GM18520 (cell line): ENCODE measurements around the gene SKIDA1.
"Not testable (repeated sequence)": the region's sequence is repeated elsewhere in the genome, so short reads cannot be mapped to it uniquely, and the experiment has no call there.

Experiments used
- ATAC-seq: cut with Tn5 transposase; IDR thresholded peaks from one replicate; pipeline ENCODE4 v1.9.1; 2021; ENCODE audit not compliant: unreplicated experiment

The SKIDA1 gene

DNA sequence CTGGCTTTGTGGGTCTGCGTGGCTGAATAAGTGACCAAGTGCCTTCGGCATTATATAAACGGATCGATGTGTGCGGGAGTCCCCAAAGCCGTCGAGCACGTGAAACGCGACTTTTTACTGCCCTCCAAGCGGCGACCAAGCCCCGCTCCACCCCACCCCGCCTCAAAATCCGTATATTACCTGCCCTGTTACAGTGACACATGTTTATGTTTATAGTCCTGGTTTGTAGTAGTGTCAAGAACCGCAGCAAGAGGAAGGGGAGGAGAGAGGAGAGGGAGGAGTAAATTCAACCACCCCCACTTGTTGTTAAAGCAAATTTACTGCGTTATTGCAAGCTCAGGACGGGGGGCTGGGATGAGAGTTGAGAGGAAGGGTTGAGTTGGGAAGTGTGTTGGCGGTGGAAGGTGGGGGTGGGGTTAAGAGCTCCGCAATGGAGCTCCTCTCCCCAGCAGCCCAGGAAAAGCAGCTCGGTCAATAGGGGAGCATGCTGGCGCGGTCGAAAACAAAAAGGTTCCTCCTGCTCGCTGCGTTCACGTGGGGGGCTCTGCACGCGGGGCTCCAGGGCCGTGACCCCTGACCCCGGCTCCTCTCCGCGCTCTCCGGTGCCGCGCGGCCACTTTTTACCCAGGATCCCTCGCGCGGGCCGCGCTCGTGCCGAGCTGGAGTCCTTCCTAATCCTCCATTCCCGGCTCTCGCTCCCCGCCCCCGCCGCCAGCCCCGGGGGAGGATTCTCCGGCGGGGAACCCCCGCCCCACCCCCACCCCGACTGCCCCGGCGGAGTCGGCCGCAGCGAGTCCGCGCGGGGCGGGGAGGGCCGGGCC, at the start of gene SKIDA1:
Gene SKIDA1, minus strand, starts transcription at position 316 of the 821 bp plus-strand sequence. CDS start 7,860 bp downstream, outside the sequence.
- ATAC-seq: peak; percentile 34

DNA sequence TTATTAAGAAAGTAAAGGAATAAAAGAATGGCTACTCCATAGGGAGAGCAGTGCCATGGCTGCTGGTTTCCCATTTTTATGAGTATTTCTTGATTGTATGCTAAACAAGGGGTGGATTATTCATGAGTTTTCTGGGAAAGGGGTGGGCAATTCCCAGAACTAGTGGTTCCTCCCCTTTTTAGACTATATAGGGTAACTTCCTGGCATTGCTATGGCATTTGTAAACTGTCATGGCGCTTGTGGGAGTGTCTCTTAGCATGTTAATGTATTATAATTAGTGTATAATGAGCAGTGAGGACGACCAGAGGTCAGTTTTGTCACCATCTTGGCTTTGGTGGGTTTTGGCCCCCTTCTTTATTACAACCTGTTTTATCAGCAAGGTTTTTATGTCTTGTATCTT, 49.0 kb upstream of the SKIDA1 start:
- not testable (repeated sequence) for ATAC-seq

DNA sequence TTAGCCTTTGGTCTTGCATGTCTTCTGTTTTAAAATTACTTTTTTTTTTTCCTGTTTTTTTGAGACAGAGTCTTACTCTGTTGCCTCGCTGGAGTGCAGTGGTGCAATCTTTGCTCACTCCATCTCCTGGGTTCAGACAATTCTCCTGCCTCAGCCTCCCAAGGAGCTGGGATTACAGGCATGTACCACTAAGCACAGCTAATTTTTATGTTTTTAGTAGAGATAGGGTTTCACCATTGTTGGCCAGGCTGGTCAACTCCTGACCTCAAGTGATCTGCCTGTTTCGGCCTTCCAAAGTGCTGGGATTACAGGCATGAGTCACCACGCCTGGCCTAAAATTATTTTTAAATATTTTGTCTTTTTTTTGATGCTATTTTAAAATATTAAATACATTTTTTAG, 47.1 kb upstream of the SKIDA1 start:
- ATAC-seq: no peak

DNA sequence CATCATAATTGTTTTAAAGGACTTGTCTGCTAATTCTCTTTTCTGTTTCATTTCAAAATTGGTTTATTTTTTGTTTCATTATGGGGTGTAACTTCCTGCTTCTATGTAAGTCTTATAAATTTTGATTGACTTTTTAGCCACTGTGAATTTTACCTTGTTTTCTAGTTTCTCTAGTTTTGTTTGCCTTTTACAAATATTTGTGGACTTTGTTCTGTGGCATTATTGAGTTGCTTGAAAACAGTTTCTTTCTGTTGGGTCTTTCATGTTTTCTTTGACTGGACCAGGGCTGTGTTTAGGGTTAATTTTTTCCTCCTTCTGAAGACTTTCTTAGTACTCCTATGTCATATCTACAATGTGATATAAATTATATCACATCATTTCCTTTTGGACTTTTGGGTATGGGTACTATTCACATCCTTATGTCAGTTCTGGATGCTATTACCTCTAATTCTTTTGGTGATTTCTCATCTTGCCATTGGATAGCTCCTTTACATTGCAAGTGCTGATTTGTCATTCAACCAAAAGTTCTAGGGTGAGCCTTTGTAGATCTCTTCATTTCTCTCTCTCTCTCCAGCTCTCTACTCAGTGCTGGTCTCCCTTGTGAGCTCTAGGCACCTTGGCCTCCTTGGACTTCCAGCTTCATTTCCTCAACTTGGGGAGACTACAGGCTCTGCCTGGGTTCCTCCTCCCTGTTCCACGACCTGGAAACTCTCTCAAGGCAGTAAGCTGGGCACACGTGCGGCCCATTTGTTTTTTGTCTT, 45.5 kb upstream of the SKIDA1 start:
- no peak for ATAC-seq

DNA sequence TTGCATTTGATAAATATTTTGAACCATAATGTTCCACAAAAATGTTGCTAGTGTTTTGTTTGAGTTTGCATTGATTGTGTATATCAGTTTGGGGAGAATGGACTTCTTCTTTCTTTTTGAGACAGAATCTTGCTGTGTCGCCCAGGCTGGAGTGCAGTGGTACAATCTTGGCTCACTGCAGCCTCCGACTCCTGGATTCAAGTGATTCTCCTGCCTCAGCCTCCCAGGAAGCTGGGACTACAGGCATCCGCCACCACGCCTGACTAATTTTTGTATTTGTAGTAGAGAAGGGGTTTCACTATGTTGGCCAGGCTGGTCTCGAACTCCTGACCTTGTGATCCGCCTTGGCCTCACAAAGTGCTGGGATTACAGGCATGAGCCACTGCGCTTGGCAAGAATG, 33.5 kb upstream of the SKIDA1 start:
- not testable (repeated sequence) for ATAC-seq

DNA sequence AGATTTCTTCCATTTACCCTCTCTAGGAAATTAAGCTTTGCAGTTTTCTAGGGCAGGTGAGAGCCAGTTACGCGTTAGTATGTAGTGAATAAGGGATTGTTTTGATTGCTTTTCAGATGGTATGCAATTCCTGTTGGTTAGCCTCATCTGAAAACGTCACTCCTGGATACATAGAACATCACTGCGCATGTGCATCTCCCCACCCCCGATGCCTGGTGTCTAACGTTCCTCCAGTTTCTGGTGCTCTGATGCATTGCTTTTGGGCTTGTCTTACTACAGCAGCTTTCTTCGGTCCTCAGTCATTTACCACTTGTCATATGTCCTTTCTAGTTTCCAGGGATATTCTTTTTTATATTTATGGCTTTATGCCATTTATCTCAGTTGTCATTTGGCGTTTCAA, 31.0 kb upstream of the SKIDA1 start:
- ATAC-seq: no peak

DNA sequence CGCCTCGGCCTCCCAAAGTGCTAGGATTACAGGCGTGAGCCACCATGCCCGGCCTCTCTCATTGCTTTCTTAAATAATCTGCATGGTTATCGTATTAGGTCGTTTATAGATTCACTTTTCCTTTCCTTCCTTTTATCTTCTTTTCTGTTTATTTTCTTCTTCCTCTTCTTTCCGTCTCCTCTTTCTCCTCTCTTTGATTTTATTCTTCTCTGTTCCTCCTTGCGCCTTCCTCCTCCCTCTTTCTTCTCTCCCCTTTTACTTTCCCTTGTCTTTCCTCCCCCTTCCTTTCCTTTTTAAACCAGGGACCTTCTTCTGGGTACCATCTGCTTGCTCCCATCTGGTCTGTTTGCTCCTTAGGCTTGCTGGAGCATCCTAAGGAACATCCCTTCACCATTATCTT, 27.2 kb upstream of the SKIDA1 start:
- ATAC-seq: no peak

DNA sequence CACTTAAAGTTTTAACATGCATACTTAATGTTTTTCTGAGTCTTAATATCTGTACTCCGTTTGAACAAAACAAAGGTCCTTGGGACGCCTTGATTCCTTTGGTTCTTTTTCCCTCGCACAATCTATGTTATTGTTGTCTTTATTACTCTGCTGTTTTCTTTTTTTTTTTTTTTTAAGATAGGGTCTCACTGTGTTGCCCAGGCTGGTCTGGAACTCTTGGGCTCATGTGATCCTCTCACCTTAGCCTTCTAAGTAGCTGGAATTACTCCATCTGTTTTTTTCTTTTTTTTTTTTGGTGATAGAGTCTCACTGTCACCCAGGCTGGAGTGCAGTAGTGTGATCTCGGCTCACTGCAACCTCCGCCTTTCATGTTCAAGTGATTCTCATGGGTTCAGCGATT, 21.8 kb upstream of the SKIDA1 start:
- no peak for ATAC-seq

DNA sequence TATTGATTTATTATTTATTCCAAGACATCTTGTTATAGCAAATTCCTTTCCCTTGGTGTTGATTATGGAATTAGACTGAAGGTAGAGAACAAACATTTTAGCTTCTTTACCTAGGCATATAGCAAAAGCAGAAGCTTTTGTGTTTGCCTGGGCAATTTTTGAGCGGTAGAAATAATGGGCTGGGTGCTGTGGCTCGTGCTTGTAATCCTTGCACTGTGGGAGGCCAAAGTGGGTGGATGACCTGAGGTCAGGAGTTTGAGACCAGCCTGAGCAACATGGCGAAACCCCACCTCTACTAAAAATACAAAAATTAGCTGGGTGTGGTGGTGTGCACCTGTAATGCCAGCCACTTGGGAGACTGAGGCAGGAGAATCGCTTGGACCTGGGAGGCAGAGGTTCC, 15.2 kb upstream of the SKIDA1 start:
- not testable (repeated sequence) for ATAC-seq

DNA sequence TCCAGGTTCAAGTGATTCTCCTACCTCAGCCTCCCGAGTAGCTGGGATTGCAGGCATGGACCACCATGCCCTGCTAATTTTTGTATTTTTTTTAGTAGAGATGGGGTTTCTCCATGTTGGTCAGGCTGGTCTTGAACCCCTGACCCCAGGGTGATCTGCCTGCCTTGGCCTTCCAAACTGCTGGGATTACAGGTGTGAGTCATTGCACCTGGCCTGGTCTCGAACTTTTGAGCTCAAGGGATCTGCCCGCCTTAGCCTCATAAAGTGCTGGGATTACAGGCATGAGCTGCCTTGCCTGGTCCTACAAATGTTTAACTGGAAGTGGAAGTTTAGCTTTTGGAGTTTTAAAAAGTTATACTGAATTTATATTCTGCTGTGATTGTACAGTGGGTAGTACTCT, 11.4 kb upstream of the SKIDA1 start:
- ATAC-seq: no peak

DNA sequence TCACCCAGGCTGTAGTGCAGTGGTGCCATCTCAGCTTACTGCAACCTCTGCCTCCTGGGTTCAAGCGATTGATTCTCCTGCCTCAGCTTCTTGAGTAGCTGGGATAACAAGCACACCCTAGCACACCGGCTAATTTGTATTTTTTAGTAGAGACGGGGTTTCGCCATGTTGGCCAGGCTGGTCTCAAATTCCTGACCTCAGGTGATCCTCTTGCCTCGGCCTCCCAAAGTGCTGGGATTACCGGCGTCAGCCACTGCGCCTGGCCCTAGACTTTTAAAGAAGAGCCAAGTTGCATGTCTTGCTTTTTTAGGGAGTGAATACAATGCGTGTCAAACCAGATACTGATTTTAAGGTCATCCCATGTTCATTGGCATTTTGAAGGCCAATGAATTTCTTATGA, 10.5 kb upstream of the SKIDA1 start:
- ATAC-seq: not testable (repeated sequence)

DNA sequence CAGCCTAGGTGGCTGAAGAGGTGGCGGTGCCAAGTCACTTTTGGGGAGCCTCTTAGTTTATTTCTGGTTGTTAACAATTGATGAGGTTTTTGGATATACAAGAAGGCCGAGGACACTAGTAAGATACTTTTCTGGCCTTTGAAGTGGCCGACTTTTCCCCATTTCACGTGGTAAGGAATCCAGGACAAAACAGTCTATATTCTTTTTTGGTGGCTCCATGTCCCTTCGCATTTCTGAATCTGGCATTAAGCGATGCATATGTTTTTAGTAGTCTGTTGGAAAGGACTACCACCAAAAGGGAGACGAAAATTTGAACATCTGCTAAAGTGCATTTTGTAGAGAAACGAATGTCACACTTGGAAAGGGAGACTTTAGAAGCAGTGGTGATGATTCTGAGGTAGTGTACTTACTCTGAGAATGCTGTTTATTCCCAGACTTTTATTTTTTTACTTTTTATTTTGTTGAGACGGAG, 10.0 kb upstream of the SKIDA1 start:
- no peak for ATAC-seq

DNA sequence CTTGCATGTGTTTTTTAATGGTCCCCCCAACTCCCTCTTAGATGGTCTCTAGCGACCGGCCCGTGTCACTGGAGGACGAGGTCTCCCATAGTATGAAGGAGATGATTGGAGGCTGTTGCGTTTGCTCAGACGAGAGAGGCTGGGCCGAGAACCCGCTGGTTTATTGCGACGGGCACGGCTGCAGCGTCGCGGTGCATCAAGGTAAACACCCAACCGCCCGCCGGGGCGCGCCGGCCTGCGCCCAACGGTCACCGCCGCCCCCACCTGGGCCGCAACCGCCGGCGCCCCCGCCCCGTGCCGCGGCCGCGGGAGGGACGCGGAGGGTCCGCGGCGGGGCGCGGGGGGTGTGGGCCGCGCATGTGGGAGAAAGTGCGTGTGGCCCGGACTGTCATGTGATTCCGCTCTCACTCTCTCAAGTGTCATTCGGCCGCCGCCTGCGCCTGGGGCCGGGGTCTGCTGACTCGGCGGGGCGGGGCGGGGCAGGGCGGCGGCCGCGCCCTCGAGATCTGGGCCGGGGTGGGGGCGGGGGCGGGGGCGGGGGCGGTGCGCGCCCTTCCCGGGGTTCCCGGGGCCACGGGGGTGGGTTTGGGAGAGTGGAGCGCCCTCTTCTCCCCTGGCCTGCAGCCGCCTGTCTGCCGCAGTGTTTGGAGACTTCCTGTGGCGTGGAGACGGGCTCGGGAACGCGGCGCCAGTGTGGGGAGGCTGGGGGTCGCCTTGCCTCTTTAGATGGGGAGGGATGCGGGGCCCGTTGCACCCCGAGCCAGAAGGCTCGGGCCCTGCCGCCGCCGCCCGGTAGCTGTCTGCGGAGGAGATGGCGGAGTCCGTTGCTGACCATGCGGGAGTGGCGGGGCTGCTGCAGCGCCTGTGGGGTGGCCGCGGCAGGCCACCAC, 9.4 kb upstream of the SKIDA1 start:
- ATAC-seq: no peak

DNA sequence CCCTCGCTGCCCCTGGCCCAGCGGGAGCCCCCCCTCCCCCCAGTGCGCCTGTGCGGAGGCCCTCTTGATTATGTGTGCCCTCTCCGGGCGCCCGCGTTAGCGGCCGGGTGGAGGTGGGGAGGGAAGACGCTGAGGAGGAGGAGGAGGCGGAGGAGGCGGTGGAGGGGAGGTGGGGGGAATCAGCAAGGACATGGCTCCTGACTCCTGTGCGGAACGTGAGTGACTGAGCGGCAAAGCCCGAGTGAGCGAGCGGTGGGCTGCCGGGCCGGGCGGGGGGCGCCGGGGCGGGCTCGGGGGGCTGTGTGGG, 8.8 kb upstream of the SKIDA1 start:
- ATAC-seq: no peak

DNA sequence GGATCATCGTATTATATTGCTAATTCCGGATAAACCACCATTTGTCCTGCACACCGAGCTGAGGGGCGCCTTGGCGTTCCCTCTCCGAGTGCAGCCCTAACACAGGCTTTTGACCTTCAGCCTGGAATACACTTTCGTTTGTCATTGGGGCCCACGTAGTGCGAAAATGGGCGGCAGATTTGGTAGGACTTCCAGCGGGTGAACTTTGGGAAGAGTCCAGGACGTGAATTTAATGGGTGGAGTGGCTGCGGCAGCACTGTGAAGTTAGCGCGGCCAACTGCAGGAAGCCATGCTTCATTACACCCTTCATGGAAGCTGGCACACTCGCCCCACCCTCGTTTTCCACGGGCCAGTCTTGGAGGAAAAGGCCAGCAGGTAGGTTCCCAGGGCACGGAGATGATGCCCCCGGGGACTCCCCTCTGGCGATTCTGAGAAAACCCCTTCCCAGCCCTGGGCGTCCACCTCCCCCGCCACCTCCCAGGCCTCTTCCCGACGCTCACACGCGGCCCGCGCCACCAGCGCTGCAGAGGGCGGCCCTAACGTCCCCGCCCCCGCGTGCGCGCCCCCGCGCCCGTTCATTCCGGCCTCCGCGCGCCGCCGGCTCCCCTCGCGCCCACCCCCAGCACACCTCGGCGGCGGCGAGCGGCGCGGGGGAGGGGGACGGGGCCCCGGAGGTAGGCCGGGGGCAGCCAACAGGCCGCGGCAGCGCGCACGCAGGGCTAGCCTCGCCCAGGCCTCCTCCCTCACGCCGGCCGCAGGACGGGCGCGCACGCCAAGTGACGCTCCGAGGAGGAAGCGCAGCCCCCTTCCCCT, 8.2 kb upstream of the SKIDA1 start, which contains the start of gene MLLT10:
Gene MLLT10, plus strand, starts transcription at position 766 of the 813 bp plus-strand sequence. CDS start 413 bp downstream, outside the sequence.
- ATAC-seq: peak; percentile 87

DNA sequence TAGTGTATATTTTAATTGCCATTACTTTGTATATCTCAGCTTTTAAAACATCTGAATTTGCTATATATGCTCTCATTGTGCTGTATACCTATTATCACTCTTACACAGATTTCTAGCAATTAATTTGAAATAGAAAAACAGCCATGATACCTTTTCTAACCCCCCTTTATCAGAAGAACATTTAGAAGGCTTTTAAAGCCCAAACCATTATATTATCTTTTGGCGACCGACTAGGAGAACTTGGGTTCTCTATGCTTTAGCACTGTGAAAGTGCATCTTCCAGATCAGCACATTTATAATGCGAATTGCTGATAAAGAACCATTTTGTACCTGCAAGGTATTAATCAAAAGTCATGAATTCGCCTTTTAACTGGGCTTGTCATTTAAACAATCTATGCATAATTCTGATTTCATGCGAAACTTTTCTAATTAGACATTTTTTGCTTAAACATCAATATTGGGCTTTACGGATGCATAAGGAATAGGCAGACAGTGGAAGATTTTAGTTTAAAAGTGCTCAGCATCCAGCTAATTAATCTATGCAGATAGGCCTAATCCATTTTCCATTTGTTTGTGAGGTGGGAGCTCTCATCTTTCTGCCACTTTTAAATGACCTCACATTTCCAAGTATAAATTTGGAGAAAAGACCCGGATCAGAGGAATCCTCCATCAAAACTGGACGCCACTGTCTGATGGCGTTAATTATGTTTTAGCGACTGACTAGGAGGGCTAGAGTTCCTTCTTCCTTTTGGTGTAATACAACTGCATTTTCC, 7.4 kb upstream of the SKIDA1 start:
- ATAC-seq: no peak

DNA sequence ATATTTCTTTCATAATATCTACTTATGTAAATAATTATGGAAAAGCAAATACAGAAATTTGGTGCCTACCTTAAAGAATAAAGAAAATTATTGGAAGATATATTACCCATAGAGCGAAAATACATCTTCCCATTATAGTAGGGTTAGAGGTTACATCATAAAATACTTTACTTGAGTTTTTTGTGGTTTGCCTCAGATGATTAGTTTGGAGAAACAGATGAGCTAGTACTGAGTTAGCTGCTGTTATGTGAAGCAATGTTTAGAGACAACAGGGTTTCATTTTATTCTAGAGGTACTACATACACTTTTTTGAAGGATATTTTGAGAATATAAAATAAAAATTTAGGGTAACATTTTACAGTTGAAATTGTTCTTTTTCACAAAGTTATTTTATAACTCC, 5.7 kb upstream of the SKIDA1 start:
- ATAC-seq: no peak

DNA sequence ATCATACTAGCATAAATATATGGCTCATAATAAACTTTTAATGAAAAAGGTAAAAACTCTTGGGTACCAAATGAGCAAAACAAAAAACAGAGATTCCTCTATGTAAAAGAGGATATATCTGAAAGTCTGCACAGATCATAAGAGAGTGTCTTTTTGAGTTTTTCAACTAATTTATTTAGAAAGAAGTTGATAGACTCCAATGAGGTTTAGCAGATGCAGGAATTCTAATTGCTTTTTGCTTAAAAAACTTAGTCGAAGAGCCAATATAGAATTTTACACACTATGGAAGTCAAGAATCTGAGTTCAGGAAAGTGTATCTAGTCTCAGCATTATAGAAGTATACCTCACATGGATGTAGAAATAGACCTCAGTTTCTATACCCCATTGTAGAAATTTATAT, 5.2 kb upstream of the SKIDA1 start:
- no peak for ATAC-seq

DNA sequence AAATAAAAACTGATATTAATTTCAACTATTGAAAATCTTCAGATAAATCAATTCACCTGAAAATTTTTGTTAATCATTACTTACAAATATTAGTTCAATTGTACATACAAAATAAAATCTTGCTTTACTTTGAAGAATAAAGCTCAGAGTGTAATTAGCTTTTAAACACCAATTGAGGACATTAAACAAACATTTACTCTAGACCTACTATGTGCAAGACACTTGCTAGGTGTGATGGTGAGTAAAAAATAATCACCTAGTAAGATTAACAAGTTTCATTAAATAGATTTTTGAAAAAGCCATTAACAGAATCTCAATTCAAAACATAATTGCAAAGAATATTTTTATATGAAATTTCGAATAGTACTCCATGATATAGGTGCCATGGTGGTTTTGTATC, 4.7 kb upstream of the SKIDA1 start:
- ATAC-seq: no peak
